ENCODE measurements around the gene CAPZA1. TPM values are rescaled to one million over a fixed set of nuclear protein-coding genes. Genes with fewer than 3 reads are reported as not detected.

Gene CAPZA1
- total and polyA plus RNA-seq, 10 of the 15 experiments (the other 5 are each of a cell fraction or from before 2014, with no cell fraction given): 187 to 886 (median 278) TPM

DNA sequence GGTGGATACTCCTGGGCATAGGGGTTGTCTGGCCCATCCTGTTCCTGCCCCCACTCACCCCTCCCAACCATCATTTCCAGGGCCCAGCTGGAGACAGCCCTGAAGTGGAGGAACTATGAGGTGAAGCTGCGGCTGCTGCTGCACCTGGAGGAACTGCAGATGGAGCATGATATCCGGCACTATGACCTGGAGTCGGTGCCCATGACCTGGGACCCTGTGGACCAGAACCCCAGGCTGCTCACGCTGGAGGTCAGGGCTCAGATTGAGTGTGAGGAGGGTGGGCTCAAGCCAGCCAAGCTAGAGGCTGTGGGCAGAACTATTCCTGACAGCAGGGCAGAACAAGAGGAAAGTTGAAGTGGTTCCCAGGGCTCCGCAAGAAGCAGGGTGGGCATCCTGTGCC is 73.0 kb downstream of the CAPZA1 start:
- no TSS peak for BruUV-seq (replicated peaks)
- H3K4me2 ChIP-seq (ENCODE audit: control insufficient read depth, insufficient read depth): no peak overlapping the region
- FAIRE-seq: no peak
- TF ChIP-seq GABPA (IDR thresholded peaks at IDR 0.05; ENCODE audit: low read depth) (no peak), RBBP5 (conservative IDR thresholded peaks at IDR 0.05) (no peak), RUNX3 (IDR thresholded peaks at IDR 0.05; ENCODE audit: low read length) (no peak), IKZF2 (IDR thresholded peaks at IDR 0.05) (no peak), NFYB (IDR thresholded peaks at IDR 0.05; ENCODE audit: insufficient read depth, low read depth, low read length) (no peak), TAF1 (IDR thresholded peaks at IDR 0.05; ENCODE audit: borderline replicate concordance, low read depth, low read length) (no peak), SIX5 (IDR thresholded peaks at IDR 0.05; ENCODE audit: low read depth, low read length, severe bottlenecking) (no peak), EED (IDR thresholded peaks at IDR 0.05; ENCODE audit: low read depth) (no peak), YY1 (IDR thresholded peaks at IDR 0.05; ENCODE audit: low read depth, low read length) (no peak), NFYA (IDR thresholded peaks at IDR 0.05; ENCODE audit: borderline replicate concordance, low read depth, low read length) (no peak), POU2F2 (IDR thresholded peaks at IDR 0.05; ENCODE audit: borderline replicate concordance, low read depth, low read length) (no peak)
- TF ChIP-seq, protein P1, sequence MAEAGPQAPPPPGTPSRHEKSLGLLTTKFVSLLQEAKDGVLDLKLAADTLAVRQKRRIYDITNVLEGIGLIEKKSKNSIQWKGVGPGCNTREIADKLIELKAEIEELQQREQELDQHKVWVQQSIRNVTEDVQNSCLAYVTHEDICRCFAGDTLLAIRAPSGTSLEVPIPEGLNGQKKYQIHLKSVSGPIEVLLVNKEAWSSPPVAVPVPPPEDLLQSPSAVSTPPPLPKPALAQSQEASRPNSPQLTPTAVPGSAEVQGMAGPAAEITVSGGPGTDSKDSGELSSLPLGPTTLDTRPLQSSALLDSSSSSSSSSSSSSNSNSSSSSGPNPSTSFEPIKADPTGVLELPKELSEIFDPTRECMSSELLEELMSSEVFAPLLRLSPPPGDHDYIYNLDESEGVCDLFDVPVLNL (IDR thresholded peaks at IDR 0.05; ENCODE audit: low read depth, low read length): no peak
- SMC1A ChIA-PET (ENCODE audit: uncharacterized antibody, unreplicated experiment): no interaction called here
- DNase-seq (ENCODE audit: low read depth, low spot score): no peak
- POLR2A ChIA-PET: no interaction called here
- WGBS (ENCODE audit: insufficient coverage, insufficient replicate concordance, low lambda C conversion rate, missing lambda C conversion rate): 94% methylated on average over 5 of the region's 5 CpGs
- CTCF ChIA-PET: no interaction called here
- RAD21 ChIA-PET (ENCODE audit: unreplicated experiment): no interaction called here
- H3K27me3 ChIP-seq (replicated peaks in 1 of 2; ENCODE audit: control insufficient read depth in 2 of 2, insufficient read depth in 2 of 2, low read length in 1 of 2): no peaks in the 10 kb centered on the region
- H3K4me3 ChIP-seq: no peak overlapping the region
- H4K20me1 ChIP-seq (ENCODE audit: control insufficient read depth, insufficient read depth): no peaks in the 10 kb centered on the region
- intact Hi-C loops (cut with micrococcal nuclease; ENCODE audit: unreplicated experiment) (no loop called here), in situ Hi-C loops (cut with MboI) (no loop called here)
- H3K36me3 ChIP-seq (ENCODE audit: control insufficient read depth in 2 of 2, insufficient read depth in 2 of 2, low read length in 1 of 2): peaks cover 10 to 14% of the 10 kb centered on the region in 2 experiments
- no peak for ATAC-seq
- no peak overlapping the region for H2AFZ ChIP-seq (ENCODE audit: control insufficient read depth, low read depth, low read length)
- no peak overlapping the region for H3K27ac ChIP-seq (ENCODE audit: control insufficient read depth, insufficient read depth)
- H3K9ac ChIP-seq (ENCODE audit: control insufficient read depth, insufficient read depth, low read length): no peak overlapping the region
- H3K4me1 ChIP-seq (ENCODE audit: control insufficient read depth, insufficient read depth, low read length): no peaks in the 10 kb centered on the region
- H3K9me3 ChIP-seq (replicated peaks; ENCODE audit: control insufficient read depth, insufficient read depth, low read length): no peaks in the 10 kb centered on the region
- H3K79me2 ChIP-seq (ENCODE audit: control insufficient read depth, insufficient read depth, low read length): no peaks in the 10 kb centered on the region
